EH (cell line): ENCODE data around the gene CAMK2B.
A peak's percentile ranks its signal among the peaks of the same experiment; 100 is the strongest.

Experiments used
- DNase-seq: peaks from one replicate; pipeline ENCODE4 v3.0.0-alpha.2; 2015; ENCODE audit warnings: low read depth

CAMK2B gene

DNA sequence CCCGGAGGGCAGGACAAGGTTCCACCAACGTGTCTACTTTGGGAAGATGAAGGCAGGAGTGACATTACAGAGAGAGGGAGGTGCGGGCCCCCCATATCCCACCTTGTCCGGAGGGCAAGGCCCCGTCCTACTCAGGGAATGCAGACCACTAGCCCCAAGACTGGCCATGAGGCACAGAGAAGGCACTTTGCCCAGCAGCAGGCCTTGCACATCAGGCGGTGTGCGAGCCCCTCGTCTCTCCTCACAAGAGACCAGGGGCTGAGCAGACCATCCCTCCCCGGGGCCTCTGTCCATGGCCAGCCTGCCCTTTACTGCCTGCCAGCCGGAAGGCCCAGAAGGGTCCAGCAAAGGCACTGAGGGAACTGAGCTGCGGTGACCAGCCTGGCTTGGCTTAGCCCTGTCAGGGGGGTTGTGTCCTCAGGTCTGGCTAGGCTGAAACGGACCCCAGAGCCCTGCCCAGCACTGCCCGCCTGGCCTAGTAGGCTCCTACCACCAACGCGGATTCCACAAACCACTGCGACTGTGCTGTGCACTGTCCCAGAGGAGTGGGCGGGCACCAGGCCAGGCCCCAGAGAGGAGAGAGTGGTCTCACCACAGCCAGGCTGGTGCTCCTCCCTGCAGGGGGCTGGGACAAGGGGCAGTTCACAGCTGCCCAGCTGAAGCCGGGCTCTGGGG is 16.7 kb downstream of the CAMK2B start:
- DNase-seq = no peak

GRCh38 chr7:44307905-44308595 is 17.3 kb downstream of the CAMK2B start:
- DNase-seq = no peak

DNA sequence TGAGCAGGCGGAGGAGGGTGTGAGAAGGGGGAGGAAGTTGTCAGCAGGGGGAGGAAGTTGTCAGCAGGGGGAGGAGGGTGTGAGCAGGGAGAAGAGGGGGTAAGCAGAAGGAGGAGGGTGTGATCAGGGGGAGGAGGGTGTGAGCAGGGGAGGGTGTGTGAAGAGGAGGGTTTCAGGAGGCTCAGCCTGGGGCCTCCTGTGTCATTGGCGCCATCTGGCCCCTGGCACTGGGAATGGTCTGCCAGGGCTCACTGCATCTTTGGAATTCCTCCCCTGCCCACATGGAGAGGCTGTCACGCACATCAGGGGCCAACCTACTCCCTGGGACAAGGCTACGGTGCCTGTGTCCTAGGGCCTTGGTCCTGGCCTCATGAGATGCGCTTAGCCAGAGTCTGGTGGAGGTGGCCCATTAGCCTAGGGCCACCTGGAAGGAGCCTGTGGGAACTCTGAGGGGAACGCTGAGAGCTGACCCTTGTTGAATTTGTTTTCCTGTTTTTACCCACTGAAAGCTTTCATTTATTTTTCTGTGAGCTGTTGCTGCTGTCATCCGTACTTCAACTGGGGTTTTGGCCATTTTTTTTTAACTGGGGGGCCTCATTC is 18.0 kb downstream of the CAMK2B start:
- peak; percentile 82 for DNase-seq

GRCh38 chr7:44306606-44307005 is 18.8 kb downstream of the CAMK2B start:
- DNase-seq = no peak

GRCh38 chr7:44305564-44306507 is 19.6 kb downstream of the CAMK2B start:
- DNase-seq = no peak

GRCh38 chr7:44294325-44295069 is 30.9 kb downstream of the CAMK2B start:
- no peak for DNase-seq

DNA sequence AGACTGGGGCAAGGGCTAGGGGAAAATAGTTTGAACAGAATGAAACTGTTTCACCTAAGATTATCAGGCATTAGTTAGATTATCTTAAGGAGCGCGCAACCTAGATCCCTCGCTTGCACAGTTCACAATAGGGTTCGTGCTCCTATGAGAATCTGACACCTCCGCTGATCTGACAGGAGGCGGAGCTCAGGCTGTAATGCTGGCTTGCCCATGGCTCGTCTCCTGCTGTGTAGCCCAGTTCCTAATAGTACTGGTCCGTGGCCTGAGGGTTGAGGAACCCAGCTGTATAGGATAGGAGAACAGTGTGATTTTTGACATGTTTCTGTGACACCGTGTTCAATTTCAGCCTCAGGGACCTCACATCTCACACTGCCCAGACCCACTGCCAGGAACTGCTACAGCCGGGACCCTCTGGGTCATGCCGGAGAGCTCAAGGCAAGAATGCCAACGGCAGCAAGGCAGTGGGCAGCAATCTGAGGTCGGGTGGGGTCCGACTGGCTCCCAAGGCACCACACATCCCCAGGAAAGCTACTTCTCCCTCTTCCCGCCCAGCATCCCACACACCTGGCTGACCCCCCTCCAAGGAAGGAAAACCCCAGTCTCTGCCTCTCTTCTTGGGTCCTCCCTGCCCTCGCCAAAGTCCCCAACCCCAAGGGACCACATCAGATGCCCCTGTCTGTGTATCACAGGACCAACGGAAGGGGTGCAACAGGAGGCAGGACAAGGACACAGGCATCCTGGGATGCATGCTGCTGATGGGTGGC is 31.7 kb downstream of the CAMK2B start:
- peak; percentile 23 for DNase-seq

GRCh38 chr7:44292876-44293560 is 32.4 kb downstream of the CAMK2B start:
- DNase-seq = no peak

DNA sequence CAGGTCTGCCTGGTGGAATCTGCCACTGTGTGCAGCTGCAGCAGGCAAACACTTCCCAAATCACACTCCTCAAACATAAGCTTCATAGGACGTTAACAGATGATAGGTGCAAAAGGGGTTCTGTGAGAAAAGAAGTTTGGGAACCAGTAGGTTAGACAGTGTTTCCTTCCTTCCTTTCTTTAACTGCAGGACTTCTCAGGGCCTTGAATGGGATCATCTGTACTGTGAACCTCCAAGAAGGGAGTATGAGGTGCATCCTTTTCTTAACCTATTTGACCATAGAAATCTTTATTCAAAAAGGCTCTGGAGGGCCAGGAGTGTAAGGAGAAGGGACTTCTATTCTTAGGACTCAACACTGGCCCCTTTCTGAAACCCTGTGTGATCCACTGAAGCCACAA is 33.0 kb downstream of the CAMK2B start:
- no peak for DNase-seq

GRCh38 chr7:44291733-44292419 is 33.5 kb downstream of the CAMK2B start:
- DNase-seq = no peak

- DNase-seq = peak; percentile 31
Measured at GRCh38 chr7:44291066-44291732, 34.2 kb downstream of the CAMK2B start.

GRCh38 chr7:44290252-44290620 is 35.2 kb downstream of the CAMK2B start:
- no peak for DNase-seq

GRCh38 chr7:44289341-44290251 is 35.8 kb downstream of the CAMK2B start:
- DNase-seq = no peak

DNA sequence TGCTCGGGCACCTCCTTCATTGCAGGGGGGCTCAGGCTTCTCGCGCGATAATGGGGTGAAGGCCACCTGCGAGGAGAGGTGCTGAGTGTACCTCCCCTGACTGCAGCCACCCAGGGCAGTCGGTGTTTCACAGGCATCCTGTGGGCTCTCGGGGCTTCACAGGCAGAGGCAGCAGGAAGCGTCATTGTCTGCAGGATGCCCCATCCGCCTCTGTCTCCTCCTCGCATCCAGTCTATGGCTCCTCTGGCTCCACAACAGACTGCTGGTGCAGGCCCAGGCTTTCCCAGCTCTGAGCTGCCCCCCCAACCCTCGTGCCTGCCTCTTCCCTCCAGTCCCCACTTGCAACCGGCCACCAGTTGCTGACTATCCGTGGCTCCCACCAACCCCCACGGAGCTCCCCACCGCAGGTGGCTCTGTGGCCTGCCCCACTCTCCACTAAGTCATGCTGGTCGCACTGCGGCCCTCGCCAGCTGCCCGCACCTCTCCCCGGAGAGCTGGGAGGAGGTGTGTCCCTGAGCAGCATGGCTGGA is 36.5 kb downstream of the CAMK2B start:
- no peak for DNase-seq

- DNase-seq = no peak
Measured at GRCh38 chr7:44288381-44288685, 37.1 kb downstream of the CAMK2B start.

DNA sequence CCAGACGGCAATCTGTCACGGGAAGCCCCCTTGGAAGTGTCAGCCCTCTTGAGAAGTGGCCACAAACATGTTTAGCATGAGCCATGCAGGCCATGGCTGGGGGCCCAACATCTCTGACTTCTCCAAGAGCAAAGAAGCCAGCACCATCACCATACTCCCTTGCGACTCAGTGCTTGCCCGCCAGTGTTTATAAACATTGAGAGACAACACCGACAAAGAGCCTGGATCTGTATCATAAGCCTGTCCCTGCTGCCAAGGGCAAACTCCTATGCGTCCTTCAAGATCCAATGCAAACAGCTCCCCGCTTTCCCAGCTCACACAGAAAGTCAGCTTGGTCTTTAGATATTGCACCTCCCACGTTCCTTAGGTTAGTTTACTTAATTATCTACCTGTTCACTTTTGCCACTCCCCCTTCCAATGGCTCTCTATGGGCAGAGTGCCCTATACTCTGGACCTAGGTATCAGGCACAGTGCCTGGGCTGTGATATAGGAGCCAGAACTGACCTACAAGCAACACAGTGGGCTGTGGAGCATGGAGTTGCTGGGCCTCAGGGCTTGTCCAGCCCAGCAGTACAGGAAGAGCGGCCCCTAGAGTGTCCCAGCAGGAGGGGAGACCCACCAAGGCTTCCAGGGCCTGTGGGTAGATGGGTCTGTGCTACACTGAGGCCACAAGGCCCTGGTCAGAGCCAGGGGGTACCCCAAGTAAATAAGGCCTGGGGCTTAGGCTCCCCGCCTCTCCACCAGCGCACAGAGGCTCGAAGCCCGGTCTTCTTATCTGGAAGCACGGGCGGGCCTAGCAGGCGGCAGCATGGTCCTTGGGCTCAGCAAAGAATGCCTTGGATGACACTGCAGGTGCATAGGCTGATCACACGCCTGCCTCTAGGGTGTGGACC is 37.7 kb downstream of the CAMK2B start:
- no peak for DNase-seq
